NCI-H82 (cell line): ENCODE measurements around the gene MCFD2.

Source experiments
- DNase-seq: peaks from one replicate; lab custom pipeline; 2025; lab: John Stamatoyannopoulos, UW

MCFD2 gene

GRCh38 chr2:46873604-46874068 is 42.0 kb downstream of the MCFD2 start:
- no peak for DNase-seq

- DNase-seq: no peak
Measured at GRCh38 chr2:46872902-46873603, 42.6 kb downstream of the MCFD2 start.

- no peak for DNase-seq
Measured at GRCh38 chr2:46871976-46872381, 43.6 kb downstream of the MCFD2 start.

- DNase-seq: no peak
Measured at GRCh38 chr2:46870051-46870839, 45.4 kb downstream of the MCFD2 start.

GRCh38 chr2:46869621-46870020 is 46.0 kb downstream of the MCFD2 start:
- no peak for DNase-seq

GRCh38 chr2:46866770-46867246 is 48.8 kb downstream of the MCFD2 start:
- no peak for DNase-seq

- no peak for DNase-seq
Measured at GRCh38 chr2:46865181-46865970, 50.2 kb downstream of the MCFD2 start.

- DNase-seq: no peak
Measured at GRCh38 chr2:46863882-46864281, 51.7 kb downstream of the MCFD2 start.

- peak; percentile 9 for DNase-seq
Measured at GRCh38 chr2:46862514-46862913, 53.1 kb downstream of the MCFD2 start.

- no peak for DNase-seq
Measured at GRCh38 chr2:46861916-46862315, 53.7 kb downstream of the MCFD2 start.

GRCh38 chr2:46859482-46859881 is 56.1 kb downstream of the MCFD2 start:
- DNase-seq: no peak

GRCh38 chr2:46858702-46859090 is 56.9 kb downstream of the MCFD2 start:
- no peak for DNase-seq

- DNase-seq: no peak
Measured at GRCh38 chr2:46857871-46858701, 57.5 kb downstream of the MCFD2 start.

- DNase-seq: no peak
Measured at GRCh38 chr2:46856336-46856735, 59.3 kb downstream of the MCFD2 start.

- DNase-seq: no peak
Measured at GRCh38 chr2:46855805-46856204, 59.8 kb downstream of the MCFD2 start.

GRCh38 chr2:46854260-46854659 is 61.3 kb downstream of the MCFD2 start:
- DNase-seq: no peak

GRCh38 chr2:46852598-46852997 is 63.0 kb downstream of the MCFD2 start:
- DNase-seq: no peak

GRCh38 chr2:46852124-46852523 is 63.5 kb downstream of the MCFD2 start:
- no peak for DNase-seq
